Activated effector memory CD4-positive, alpha-beta T cell treated with anti-CD3 and anti-CD28 coated beads, Interleukin-2, amount 50 U/mL, for 16 hours (primary cell): Measurements from ENCODE around the gene ERBB2.
"Not testable (repeated sequence)": the region's sequence is repeated elsewhere in the genome, so short reads cannot be mapped to it uniquely, and the experiment has no call there.

Experiments used
- DNase-seq: peaks from one replicate; pipeline ENCODE4 v3.0.0-alpha.2; 2020

ERBB2 gene

DNA sequence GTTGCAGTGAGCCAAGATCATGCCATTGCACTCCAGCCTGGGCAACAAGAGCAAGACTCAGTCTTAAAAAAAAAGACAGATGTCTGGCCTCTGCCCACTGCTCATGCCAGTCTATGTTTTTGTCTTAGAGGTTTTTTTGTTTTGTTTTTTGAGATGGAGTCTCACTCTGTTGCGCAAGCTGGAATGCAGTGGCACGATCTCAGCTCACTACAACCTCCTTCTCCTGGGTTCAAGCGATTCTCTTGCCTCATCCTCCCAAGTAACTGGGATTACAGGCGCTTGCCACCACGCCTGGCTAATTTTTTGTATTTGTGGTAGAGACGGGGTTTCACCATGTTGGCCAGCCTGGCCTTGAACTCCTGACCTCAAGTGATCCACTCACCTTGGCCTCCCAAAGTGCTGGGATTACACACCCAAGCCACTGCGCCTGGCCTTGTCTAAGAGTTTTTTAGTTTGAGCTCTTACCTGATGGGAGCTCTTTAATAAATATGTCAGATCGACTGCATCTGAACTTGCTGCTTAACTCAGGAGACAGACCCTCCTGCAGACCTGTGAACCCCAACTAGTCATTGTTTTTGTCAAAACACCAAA, 48.7 kb downstream of the ERBB2 start:
- peak; percentile 12 for DNase-seq

DNA sequence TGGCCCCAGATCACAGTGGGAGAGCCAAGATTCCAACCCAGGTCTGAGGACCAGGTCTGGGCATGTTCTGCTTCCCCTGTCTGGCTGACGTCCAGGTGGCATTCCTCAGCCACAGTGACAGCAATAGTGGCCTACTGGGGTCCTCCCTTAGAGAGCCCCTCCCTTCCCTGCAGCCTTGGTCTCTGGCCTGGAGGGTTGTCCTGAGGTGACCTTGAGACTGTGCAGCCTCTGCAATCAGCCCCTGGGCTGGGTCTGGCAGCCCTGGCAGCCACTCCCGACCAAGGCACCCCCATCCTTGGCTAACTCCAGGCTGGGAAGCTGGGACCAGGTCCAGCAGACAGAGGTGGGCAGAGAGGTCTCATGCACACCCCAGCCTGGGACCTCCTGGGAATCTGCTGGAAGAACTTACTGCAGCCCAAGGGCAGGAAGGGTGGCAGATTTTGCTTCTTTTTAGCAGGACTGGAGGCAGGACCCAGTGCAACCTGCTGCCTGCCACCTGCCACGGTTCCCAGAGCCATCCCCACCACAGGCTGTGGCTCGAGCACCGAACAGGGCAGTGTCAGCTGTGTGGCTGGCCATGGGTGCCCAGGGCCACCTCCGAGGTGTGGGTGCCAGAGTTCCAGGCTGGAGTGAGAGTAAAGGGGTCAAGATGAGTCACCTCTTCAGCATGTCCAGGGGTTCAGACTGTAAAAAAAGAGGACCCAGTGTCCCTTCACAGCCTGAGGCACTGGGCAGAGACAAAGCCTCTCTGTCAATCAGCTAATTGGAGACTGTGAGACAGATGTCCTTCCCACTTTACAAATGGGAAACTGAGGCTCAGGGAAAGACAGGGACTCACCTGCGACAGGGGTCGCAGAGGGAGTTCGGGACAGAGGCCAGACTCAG, 50.5 kb downstream of the ERBB2 start:
- peak; percentile 60 for DNase-seq

DNA sequence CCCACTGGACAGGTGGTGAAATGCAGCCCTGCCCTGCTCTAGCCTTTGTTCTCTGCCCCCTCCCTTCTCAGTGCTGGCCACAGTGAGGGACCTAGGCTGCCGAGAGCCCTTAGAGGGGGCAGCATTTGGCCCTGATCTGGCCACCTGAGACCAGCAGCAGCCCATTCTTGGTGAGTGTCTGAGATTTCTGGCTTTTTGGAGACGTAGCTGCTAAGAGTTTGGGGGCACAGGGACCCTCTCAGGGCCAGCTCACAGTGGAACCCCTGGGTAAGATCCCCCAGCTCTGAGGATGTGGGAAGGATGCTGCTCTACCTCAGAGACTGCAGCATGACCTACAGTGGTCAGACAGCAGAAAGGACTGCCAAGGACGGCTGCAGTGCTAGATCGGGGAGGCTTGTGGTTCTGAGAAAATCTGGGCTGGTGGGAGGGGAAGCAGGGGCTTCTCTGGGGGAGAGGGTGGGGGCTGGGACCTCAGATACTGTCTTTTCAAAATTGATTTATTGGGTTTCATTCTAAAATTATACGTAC, 51.2 kb downstream of the ERBB2 start:
- peak; percentile 37 for DNase-seq

DNA sequence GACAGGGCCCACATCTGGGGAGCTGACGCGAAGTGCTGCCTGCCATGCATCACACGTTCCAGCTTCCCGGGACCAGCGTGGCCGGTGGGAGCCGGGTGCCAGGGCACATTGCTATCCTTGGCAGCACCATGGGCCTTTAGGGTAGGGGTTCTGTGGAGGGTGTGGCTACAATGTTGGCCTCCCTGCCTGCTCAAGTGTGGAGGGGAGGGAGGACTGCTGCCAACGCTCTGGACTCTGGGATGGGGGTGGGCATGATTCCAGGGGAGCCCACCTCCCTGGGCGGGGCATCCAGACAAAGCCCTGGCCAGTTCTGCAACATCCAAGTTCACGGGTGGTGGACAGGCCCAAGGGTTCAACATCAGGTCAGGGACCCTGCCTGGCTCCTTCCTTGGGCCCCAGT, 51.8 kb downstream of the ERBB2 start:
- peak; percentile 61 for DNase-seq

DNA sequence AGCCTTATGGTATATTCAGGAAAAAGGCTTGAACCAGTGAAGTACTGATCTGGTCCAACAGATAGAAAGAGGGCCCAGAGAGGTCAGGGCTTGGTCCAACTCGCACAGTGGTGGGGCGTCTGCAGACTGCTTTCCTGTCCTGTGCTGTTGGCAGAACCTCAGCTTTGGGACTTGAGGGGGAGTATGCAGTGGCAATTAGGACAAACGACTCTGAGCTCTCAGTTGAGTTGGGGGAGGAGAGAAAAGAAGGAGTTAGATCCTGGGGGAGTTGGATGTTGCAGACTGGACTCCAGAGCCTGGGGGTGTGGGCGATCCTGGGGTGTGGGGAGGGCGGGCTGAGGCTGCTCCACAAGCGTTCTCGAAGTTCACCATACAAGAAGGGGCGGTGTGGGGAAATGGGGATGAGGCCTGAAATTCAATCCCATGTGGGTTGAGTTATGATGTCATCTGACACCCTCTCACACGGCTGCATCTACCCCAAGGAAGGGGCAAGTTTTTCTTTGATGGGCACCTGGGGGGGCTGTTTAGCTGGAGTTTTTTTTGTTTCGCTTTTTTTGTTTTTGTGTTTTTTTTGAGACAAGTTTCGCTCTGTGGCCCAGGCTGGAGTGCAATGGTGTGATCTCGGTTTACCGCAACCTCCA, 52.5 kb downstream of the ERBB2 start:
- DNase-seq = peak; percentile 58

DNA sequence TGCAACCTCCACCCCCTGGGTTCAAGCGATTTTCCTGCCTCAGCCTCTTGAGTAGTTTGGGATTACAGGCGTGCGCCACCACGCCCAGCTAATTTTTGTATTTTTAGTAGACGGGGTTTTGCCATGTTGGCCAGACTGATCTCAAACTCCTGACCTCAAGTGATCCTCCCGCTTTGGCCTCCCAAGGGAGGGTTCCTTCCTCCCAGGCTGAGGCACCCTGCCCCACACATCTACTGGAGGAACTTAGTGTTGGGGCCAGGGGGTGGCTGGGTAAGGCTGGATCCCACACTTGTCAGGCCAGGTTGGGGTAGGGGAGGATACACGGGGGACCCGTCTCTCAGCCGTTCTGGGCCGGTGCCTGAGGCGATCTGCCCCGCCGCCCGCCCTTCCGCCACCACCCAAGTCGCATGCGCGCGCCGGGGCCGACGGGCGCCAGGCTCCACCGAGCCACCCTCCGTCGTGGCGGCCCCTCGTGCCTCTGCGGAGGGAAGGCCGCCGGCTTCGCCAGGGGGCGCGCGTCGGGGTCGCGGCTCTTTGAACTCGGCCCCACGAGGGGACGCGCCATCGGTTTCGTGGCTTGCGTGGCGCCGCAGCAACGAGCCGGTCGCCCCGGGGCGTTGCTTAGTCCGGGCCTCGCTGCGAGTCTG, 53.8 kb downstream of the ERBB2 start:
- DNase-seq = peak; percentile 91

DNA sequence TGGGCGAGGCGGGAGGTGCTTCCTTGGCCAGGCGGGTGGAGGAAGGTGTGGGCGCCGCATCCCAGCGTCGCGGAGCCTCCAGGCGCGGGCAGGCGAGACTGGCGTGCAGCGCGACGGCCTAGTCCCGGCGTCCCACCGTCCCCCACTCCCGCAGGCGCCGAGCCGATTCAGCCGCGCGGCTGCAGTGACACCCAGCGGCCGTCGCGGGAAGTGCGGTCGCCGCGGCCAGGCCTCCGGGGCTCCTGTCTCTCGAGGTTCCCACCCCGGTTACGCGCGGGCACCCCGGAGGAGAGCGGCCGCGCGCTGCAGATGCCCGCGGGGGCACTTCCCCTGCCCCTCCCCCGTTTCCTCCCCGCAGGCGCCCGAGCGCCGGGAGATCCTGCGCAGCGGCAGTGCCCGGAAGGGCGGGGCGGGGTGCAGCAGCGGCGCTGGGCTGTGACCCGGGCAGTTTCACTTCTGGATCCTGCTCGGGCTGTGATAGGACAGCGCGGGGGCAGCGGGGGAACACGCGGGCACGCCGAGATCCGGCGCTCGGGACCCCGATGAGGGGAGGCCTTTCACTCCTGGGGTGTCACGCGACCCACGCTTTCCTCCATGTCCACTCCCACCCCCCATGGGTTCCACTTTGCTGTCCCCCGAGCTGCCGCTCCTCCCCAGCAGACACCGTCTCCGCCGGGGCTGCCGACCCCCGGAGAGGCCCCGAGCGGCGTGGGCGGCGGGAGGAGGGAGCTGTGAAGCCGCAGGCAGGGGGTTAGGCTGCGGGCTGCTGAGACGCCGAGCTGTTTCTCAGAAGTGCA, 54.5 kb downstream of the ERBB2 start:
- peak; percentile 98 for DNase-seq

DNA sequence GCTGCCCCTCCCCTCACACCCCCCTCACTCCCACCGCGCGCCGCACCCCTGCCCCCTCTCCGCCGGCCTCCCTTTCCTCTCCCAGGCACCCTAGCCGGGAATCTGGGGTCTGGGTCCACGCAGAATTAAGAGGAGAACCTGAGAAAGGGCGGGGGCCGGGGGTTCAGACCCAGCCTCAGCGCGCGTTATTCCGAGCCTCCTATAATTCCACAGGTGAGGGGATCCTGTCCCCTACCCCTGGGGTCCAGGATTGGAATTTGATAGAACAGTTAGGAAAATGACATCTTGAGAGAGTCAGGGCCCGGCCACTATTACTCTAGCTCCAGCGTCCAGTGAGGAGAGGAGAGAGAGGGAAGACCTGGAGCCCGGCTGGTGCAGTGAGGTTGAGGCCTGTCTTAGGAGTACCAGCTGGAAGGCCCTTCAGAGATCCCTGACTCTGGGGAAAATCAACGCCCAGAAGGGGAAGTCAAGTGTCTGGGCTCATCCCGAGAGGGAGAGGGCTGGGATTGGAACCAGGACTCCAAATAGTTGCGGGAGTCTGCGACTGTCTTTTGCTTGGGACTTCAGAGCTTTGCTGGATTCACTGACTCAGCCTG, 55.2 kb downstream of the ERBB2 start:
- no peak for DNase-seq

DNA sequence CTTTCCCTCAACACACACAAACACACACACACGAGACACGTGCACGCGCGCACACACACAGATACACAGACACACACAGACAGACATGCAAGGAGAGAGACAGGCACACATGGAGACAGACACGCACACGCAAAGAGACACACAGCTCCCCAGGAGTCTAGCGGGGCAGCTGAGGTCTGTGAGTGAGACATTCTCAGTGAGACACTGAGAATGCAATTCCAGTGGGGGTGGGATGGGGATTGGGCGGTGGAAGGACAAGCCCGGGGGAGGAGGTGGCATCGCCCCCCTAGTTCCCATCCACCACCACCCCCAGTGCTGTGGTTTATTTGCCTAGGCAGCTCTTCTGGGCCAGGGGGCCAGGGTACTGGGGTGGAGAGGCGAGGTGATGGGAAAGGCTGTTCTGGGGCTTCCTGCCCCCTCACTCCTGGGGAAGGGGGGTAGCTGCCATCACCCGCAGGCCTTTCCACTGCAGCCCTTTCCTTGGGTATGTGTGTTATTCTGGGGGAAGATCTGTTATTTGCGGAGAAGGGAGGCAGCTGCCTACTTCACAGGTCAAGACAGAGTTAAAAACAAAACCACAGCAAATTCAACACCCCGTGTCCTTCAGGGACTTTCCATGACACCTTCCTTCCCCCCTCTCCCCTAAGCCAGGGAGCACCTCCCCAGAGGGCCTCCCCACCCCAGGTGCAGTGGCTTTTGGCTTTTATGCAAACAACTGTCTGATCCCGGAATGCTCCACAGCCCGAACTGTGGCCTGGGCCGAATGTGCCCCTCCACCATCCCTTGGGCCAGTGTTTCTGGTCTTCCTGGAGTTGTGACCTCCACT, 55.9 kb downstream of the ERBB2 start:
- peak; percentile 82 for DNase-seq

DNA sequence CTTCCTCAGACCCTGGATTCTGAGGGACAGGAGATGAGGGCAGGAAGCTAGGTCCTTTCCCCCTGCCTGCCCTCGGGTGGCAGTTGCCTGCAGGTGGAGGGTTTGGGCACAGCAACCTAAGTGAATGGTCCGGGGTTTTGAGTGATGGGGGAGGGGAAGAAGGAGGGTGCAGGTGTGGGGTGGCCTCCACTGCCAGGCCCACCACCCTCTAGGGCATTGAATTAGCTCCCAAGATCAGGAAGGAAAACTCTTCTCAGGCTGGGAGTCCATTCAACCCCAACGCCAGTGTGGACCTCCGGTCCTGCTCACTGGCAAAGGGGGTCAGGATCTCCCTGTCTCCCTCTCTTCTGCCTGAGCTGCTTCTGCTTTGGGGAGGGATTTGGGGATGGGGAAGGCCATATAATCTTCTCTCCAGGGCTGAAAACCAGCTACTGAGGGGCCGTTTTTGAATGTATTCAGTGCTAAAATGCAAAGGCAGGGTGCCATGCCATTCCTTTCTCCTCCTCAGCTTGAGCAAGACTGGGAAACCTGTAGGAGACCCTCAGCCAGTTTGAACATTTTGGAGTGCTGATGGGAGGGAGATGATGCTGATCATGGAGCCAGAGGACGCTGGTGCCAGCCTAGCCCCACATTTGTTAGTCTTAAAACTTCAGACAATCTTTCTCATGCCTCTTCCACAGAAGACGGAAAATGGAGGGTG, 56.7 kb downstream of the ERBB2 start:
- peak; percentile 61 for DNase-seq

DNA sequence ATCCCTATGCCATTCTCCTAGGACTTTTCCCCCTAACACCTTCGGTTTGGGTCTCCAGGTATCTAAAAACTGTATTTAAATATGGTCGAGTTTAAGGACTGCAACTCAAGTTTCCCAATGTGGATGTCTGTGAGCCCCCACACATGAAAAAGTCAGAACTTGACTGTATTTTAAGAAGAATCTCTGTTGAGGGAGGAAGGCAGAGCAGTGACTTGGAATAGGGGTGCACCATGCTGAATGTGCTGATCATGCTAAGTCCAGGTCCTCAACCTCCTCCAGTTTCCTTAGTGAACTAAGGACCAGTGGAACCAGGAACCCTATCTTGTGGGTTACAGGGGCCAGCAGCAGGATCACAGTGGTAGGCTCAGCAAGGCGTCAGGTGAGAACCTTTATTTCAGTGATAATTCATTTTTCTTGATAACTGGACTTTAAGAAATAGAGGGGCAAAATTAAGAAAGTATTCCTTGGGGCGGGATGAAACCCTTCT, 57.4 kb downstream of the ERBB2 start:
- DNase-seq = peak; percentile 56

DNA sequence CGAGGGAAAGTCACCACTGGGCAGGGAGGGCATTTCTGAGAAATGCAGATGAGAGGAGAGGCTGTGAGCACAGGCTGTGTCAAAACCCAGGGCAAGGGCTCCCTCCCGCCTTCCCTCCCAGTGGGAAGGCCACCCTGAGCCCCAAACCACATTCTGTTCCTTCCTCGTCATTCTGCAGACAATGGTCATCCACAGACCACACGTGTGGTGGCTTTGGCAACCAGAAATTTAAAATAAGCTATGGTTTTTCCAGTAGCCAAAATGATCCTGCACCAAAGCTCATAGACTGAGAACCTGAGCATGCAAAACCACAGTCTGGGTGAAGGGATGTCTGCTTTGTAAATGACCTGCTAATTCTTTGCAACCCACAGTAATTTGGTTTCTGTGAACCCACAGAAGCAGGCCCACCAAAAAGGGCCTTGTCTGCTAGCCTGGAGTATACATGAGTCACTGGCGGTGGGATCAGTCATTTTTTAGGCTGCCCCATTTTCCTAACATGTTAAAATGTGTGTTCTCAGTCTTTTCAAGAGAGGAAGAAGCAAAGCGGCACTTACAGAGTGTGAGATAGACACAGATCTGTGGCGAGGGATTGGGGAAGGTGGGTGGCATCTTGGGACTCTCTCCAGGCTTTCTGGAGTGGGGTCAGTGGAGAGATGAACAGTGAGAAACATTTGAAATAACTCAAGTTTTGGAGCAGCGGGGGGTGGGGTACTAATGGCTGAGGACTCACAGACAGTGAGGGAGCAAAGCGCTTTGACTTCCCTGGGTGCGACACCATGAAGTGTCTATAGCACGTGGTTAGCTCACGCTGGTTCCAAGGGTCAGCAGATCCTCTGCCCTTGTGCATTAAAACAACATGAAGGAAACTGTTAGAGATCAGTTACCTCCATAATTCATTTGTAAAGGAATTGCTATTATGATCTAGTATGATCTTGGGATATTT, 58.3 kb downstream of the ERBB2 start:
- peak; percentile 77 for DNase-seq

DNA sequence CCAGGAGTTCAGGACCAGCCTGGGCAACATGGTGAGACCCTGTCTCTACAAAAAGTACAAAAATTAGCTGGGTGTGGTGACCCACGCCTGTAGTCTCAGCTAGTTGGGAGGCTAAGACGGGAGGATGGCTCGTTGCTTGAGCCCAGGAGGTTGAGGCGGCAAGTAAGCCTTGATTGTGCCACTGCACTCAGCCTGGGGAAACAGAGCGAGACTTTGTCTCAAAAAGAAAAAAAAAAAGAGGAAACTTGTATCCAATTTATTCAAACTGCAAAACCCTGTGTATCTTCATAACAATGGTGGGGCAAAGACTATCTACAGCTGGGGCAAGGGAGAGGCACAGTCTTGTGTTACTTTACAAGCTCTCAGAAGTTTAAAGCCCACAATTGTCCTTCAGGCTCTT, 59.3 kb downstream of the ERBB2 start:
- peak; percentile 55 for DNase-seq

DNA sequence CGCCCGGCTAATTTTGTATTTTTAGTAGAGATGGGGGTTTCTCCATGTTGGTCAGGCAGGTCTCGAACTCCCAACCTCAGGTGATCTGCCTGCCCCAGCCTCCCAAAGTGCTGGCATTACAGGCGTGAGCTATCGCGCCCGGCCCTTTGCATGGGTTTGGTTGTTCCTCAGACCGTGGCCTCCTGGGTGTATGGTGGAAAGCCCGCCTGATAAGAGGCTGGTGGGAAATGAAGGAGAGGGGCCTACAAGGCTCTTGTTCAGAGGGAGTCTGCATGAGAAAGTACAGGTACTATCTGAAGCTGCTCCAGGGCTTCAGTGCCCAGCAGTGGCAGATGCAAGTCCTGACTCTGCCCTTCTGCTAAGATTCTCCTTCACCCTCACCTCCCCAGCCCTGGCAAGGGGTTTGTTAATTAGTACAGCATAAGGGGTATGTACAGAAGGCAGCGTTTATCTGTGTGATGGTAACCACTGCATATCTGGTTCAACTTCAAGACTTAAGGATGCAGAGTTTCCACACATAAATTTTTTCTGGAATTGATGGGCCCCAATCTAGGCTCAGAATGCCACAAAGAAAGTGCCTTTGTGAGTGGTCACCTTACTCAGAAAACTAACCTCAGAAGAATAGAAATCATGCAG, 62.1 kb downstream of the ERBB2 start:
- peak; percentile 41 for DNase-seq

DNA sequence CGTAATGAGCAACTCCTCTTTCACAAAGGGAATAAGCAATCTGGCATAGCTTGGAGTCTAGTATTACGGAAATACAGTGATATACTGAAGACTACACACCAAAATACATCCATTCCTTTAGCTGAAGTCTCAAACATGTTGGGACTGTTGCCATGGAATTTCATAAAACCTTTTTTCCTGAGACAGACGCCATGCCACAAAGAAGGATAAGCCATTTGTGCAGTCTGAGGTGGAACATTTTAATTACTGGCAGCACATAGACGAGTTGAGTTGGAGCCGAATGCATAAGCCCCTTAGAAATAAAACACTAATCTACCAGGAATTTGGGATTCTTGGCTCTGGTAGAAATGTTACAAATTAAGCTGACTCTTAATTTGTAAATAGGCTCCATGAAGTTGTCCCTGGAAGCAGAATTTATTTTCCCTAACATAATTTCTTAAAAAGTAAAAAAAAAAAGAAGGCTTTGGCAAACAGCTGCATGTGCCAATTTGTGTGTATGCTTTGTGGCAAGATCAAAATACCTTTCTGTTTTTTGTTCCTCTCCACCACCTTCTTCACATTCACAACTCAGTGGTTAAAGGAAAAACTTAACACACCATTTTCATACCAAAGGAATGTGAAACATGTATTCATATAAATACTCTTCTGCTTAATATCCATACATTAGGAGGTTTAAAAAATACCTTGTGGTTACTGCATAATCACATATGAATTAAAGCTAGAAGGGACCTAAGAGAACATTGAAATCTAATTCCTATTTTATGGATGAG, 63.4 kb downstream of the ERBB2 start:
- no peak for DNase-seq

DNA sequence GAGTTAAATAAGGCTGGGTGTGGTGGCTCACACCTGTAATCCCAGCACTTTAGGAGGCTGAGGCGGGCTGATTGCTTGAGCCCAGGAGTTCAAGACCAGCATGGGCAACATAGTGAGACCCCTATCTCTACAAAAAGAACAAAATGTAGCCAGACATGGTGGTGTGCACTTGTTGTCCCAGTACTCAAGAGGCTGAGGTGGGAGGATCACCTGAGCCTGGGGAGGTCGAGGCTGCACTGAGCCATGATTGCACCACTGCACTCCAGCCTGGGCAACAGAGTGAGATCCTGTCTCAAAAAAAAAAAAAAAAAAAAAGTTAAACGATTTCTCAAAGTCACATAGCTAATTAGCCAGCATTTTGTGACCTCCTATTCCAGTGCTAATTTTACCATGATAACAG, 64.3 kb downstream of the ERBB2 start:
- DNase-seq = not testable (repeated sequence)

DNA sequence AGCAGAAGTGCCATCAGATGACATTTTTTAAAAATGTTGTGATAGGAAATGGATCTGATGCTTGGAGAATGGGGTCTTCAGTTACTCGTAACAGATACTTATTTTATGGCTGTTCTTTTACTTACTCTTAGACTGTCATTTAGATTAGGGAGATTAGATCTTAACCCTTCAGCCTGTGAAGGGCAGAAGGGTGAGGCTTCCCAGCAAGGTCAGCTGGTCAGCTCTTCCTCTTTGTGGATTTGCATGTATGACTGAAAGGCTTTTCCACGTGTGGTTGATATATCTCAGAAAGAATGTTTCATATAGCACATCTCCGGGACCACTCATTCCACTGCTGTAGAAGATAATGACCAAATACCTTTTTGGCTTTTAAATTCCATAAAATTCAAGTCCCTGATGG, 65.3 kb downstream of the ERBB2 start:
- DNase-seq = no peak

DNA sequence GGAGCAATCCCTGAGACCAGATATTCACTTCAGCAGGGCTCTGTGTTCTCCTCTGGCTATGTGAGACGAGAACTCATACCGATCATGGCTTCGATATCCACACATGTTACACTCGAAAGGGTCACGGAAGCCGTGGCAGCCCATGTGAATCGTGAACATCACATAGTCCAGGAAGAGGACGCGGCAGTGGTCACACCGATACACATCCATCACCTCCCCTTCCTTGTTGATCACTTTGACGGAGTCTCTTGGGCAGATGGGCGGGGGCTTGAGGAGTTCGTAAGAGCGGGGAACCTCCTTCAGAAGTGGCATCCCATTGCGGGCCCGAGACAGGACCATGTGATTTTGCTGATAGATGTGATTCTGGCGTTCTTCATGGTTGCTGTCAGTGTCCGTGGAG, 65.9 kb downstream of the ERBB2 start:
- DNase-seq = no peak
